ENCODE measurements around the gene TRAF3.

The TRAF3 gene

GRCh38 chr14:102915292-102916110 lies 138.3 kb downstream of the TRAF3 start:
- Histone ChIP-seq H3K4me3 (ENCODE audit: low read depth, low read length) (no peak overlapping the region), H2AK5ac (ENCODE audit: low read length) (no peak overlapping the region), H3K79me1 (ENCODE audit: low read length) (no peaks in the 10 kb centered on the region), H3K9ac (ENCODE audit: low read length) (no peak overlapping the region), H2BK12ac (ENCODE audit: low read length) (no peak overlapping the region), H2BK120ac (ENCODE audit: insufficient read depth, low read length, poor library complexity) (no peak overlapping the region), H4K8ac (ENCODE audit: low read depth, low read length) (no peak overlapping the region), H3K18ac (ENCODE audit: low read length) (no peak overlapping the region), H3K4ac (ENCODE audit: low read depth, low read length) (no peak overlapping the region), H4K91ac (ENCODE audit: low read depth, low read length) (no peak overlapping the region), H3K23ac (ENCODE audit: low read length) (no peak overlapping the region), H4K12ac (ENCODE audit: low read depth, low read length) (no peak overlapping the region), H2AFZ (ENCODE audit: insufficient read depth, low read length, poor library complexity) (no peak overlapping the region), H3K14ac (ENCODE audit: low read length) (no peak overlapping the region), H3K4me1 (ENCODE audit: control insufficient read depth in 1 of 2, insufficient read depth in 2 of 2, low read length in 2 of 2) (peaks cover 0 to 9% of the 10 kb centered on the region in 2 experiments), H2BK5ac (ENCODE audit: low read depth, low read length, poor library complexity) (no peak overlapping the region), H3K27me3 (ENCODE audit: insufficient read depth, low read length) (no peaks in the 10 kb centered on the region), H3K9me3 (ENCODE audit: insufficient read depth, low read depth, low read length) (peaks cover 4% of the 10 kb centered on the region), H3K4me2 (ENCODE audit: low read length) (no peak overlapping the region), H3K36me3 (ENCODE audit: control insufficient read depth in 1 of 2, insufficient read depth in 2 of 2, low read length in 2 of 2) (no peaks in the 10 kb centered on the region), H3K79me2 (ENCODE audit: control insufficient read depth, insufficient read depth, low read length, poor library complexity) (no peaks in the 10 kb centered on the region), H3K27ac (ENCODE audit: low read depth, low read length) (no peak overlapping the region)
- WGBS (ENCODE audit: extremely low coverage, insufficient coverage, insufficient read length) = no CpG with 5 or more reads among the region's 19 CpGs
- DNase-seq = no peak

- WGBS (ENCODE audit: extremely low coverage, insufficient coverage, insufficient read length) = no CpG with 5 or more reads among the region's 18 CpGs
- no peak overlapping the region for H2BK5ac ChIP-seq (ENCODE audit: low read depth, low read length, poor library complexity)
Measured at GRCh38 chr14:102916347-102917055, 139.3 kb downstream of the TRAF3 start.

GRCh38 chr14:102917056-102917385 lies 139.8 kb downstream of the TRAF3 start:
- H2BK12ac ChIP-seq (ENCODE audit: low read length) = no peak overlapping the region
- H3K36me3 ChIP-seq (ENCODE audit: control insufficient read depth in 1 of 2, insufficient read depth in 2 of 2, low read length in 2 of 2) = no peaks in the 10 kb centered on the region
- WGBS (ENCODE audit: extremely low coverage, insufficient coverage, insufficient read length) = no CpG with 5 or more reads among the region's 6 CpGs

More at GRCh38 chr14:102916347-102917055, 139.3 kb downstream of the TRAF3 start:
- Histone ChIP-seq H3K79me2 (ENCODE audit: control insufficient read depth, insufficient read depth, low read length, poor library complexity) (no peaks in the 10 kb centered on the region), H2BK120ac (ENCODE audit: insufficient read depth, low read length, poor library complexity) (no peak overlapping the region), H2BK12ac (ENCODE audit: low read length) (no peak overlapping the region), H4K8ac (ENCODE audit: low read depth, low read length) (no peak overlapping the region), H3K79me1 (ENCODE audit: low read length) (no peaks in the 10 kb centered on the region), H3K18ac (ENCODE audit: low read length) (no peak overlapping the region), H3K9me3 (ENCODE audit: insufficient read depth, low read depth, low read length) (peaks cover 6% of the 10 kb centered on the region), H3K4me3 (ENCODE audit: low read depth, low read length) (no peak overlapping the region), H3K4me2 (ENCODE audit: low read length) (no peak overlapping the region), H3K4ac (ENCODE audit: low read depth, low read length) (no peak overlapping the region), H3K36me3 (ENCODE audit: control insufficient read depth in 1 of 2, insufficient read depth in 2 of 2, low read length in 2 of 2) (no peaks in the 10 kb centered on the region), H3K27me3 (ENCODE audit: insufficient read depth, low read length) (no peaks in the 10 kb centered on the region), H3K9ac (ENCODE audit: low read length) (no peak overlapping the region), H3K4me1 (ENCODE audit: control insufficient read depth in 1 of 2, insufficient read depth in 2 of 2, low read length in 2 of 2) (peaks cover 0 to 9% of the 10 kb centered on the region in 2 experiments), H3K27ac (ENCODE audit: low read depth, low read length) (no peak overlapping the region), H4K12ac (ENCODE audit: low read depth, low read length) (no peak overlapping the region), H3K14ac (ENCODE audit: low read length) (no peak overlapping the region), H2AFZ (ENCODE audit: insufficient read depth, low read length, poor library complexity) (no peak overlapping the region), H3K23ac (ENCODE audit: low read length) (no peak overlapping the region), H4K91ac (ENCODE audit: low read depth, low read length) (no peak overlapping the region), H2AK5ac (ENCODE audit: low read length) (no peak overlapping the region)
- no peak for DNase-seq

GRCh38 chr14:102917469-102918211 lies 140.4 kb downstream of the TRAF3 start:
- Histone ChIP-seq H3K36me3 (ENCODE audit: control insufficient read depth in 1 of 2, insufficient read depth in 2 of 2, low read length in 2 of 2) (no peaks in the 10 kb centered on the region), H4K8ac (ENCODE audit: low read depth, low read length) (no peak overlapping the region), H3K14ac (ENCODE audit: low read length) (no peak overlapping the region), H3K4me3 (ENCODE audit: low read depth, low read length) (peak overlapping the region; percentile 2), H3K18ac (ENCODE audit: low read length) (no peak overlapping the region), H3K9ac (ENCODE audit: low read length) (no peak overlapping the region), H3K9me3 (ENCODE audit: insufficient read depth, low read depth, low read length) (peaks cover 9% of the 10 kb centered on the region), H2BK12ac (ENCODE audit: low read length) (no peak overlapping the region), H3K27me3 (ENCODE audit: insufficient read depth, low read length) (no peaks in the 10 kb centered on the region), H2BK5ac (ENCODE audit: low read depth, low read length, poor library complexity) (no peak overlapping the region), H2AFZ (ENCODE audit: insufficient read depth, low read length, poor library complexity) (no peak overlapping the region), H3K79me1 (ENCODE audit: low read length) (no peaks in the 10 kb centered on the region), H3K27ac (ENCODE audit: low read depth, low read length) (no peak overlapping the region), H3K79me2 (ENCODE audit: control insufficient read depth, insufficient read depth, low read length, poor library complexity) (no peaks in the 10 kb centered on the region), H2BK120ac (ENCODE audit: insufficient read depth, low read length, poor library complexity) (no peak overlapping the region), H4K91ac (ENCODE audit: low read depth, low read length) (no peak overlapping the region), H2AK5ac (ENCODE audit: low read length) (no peak overlapping the region), H3K4ac (ENCODE audit: low read depth, low read length) (no peak overlapping the region), H4K12ac (ENCODE audit: low read depth, low read length) (no peak overlapping the region), H3K4me1 (ENCODE audit: control insufficient read depth in 1 of 2, insufficient read depth in 2 of 2, low read length in 2 of 2) (peaks cover 0 to under 1% of the 10 kb centered on the region in 2 experiments), H3K23ac (ENCODE audit: low read length) (no peak overlapping the region), H3K4me2 (ENCODE audit: low read length) (no peak overlapping the region)
- DNase-seq = peak in 1 of 2 donors; percentile 47
- WGBS (ENCODE audit: extremely low coverage, insufficient coverage, insufficient read length) = no CpG with 5 or more reads among the region's 12 CpGs

More at GRCh38 chr14:102917056-102917385, 139.8 kb downstream of the TRAF3 start:
- no peak overlapping the region for H4K91ac ChIP-seq (ENCODE audit: low read depth, low read length)
- no peak overlapping the region for H3K14ac ChIP-seq (ENCODE audit: low read length)
- no peaks in the 10 kb centered on the region for H3K79me2 ChIP-seq (ENCODE audit: control insufficient read depth, insufficient read depth, low read length, poor library complexity)
- no peak overlapping the region for H2AK5ac ChIP-seq (ENCODE audit: low read length)
- no peak overlapping the region for H4K8ac ChIP-seq (ENCODE audit: low read depth, low read length)
- no peak overlapping the region for H3K18ac ChIP-seq (ENCODE audit: low read length)
- no peak overlapping the region for H4K12ac ChIP-seq (ENCODE audit: low read depth, low read length)
- no peak overlapping the region for H3K4me2 ChIP-seq (ENCODE audit: low read length)
- peak overlapping the region; percentile 2 for H3K4me3 ChIP-seq (ENCODE audit: low read depth, low read length)
- H3K4me1 ChIP-seq (ENCODE audit: control insufficient read depth in 1 of 2, insufficient read depth in 2 of 2, low read length in 2 of 2) = peaks cover 0 to 5% of the 10 kb centered on the region in 2 experiments
- DNase-seq = no peak
- no peaks in the 10 kb centered on the region for H3K27me3 ChIP-seq (ENCODE audit: insufficient read depth, low read length)
- no peak overlapping the region for H3K27ac ChIP-seq (ENCODE audit: low read depth, low read length)
- no peak overlapping the region for H3K4ac ChIP-seq (ENCODE audit: low read depth, low read length)
- H3K9me3 ChIP-seq (ENCODE audit: insufficient read depth, low read depth, low read length) = peaks cover 8% of the 10 kb centered on the region
- no peak overlapping the region for H3K9ac ChIP-seq (ENCODE audit: low read length)
- no peak overlapping the region for H2BK120ac ChIP-seq (ENCODE audit: insufficient read depth, low read length, poor library complexity)
- no peaks in the 10 kb centered on the region for H3K79me1 ChIP-seq (ENCODE audit: low read length)
- no peak overlapping the region for H2AFZ ChIP-seq (ENCODE audit: insufficient read depth, low read length, poor library complexity)
- no peak overlapping the region for H3K23ac ChIP-seq (ENCODE audit: low read length)
- H2BK5ac ChIP-seq (ENCODE audit: low read depth, low read length, poor library complexity) = no peak overlapping the region
